GM12873 (cell line): ENCODE data around the gene HSD11B2.

Experiments used
- CTCF ChIP-seq: IDR thresholded peaks from 2 replicates; pipeline ENCODE4 v1.5.1; 2012; ENCODE audit warnings: low read depth, mild to moderate bottlenecking, moderate library complexity, low read length, control low read depth; ENCODE audit not compliant: insufficient read depth; ENCODE audit errors: missing control alignments

HSD11B2 gene

GRCh38 chr16:67470359-67470758 lies 39.4 kb downstream of the HSD11B2 start:
- TF ChIP-seq CTCF, result no peak

GRCh38 chr16:67471758-67472384 lies 41.0 kb downstream of the HSD11B2 start:
- no peak for TF ChIP-seq CTCF

GRCh38 chr16:67474551-67475455 lies 43.9 kb downstream of the HSD11B2 start:
- no peak for TF ChIP-seq CTCF

GRCh38 chr16:67477960-67478554 lies 47.1 kb downstream of the HSD11B2 start:
- no peak for TF ChIP-seq CTCF

- peak; percentile 87 for TF ChIP-seq CTCF
Measured at GRCh38 chr16:67480833-67481560, 50.1 kb downstream of the HSD11B2 start, which contains the start of gene ATP6V0D1. TSS of gene ATP6V0D1 (minus strand) at chr16:67481157. CDS start at chr16:67481086, 71 bp downstream.

GRCh38 chr16:67481561-67482232 lies 50.8 kb downstream of the HSD11B2 start:
- TF ChIP-seq CTCF, result no peak
